Upper lobe of left lung (tissue), 4 donors: ENCODE data around the gene SLC38A3.

Experiments used
- EP300 ChIP-seq, 4 donors: sonication (generic); formaldehyde crosslinking; IDR thresholded peaks; one replicate each; pipeline ENCODE4 v1.5.1; 2017; ENCODE audit warnings: antibody characterized with exemption in 4 of 4, control low read depth in 2 of 4
- POLR2A ChIP-seq, 4 donors: fragments of 450-650 bp; IDR thresholded peaks; one replicate each; pipeline ENCODE4 v1.5.1; 2016 to 2017; ENCODE audit warnings: antibody characterized with exemption in 4 of 4, mild to moderate bottlenecking in 2 of 4
- POLR2AphosphoS5 ChIP-seq, 2 donors: sonication (generic); formaldehyde crosslinking; IDR thresholded peaks; one replicate each; pipeline ENCODE4 v1.5.1; 2017; ENCODE audit warnings: antibody characterized with exemption in 2 of 2
- TF ChIP-seq, protein P1 (sequence below), 6 experiments: fragments of 450-650 bp in 4 of 6; fragments of 200-600 bp in 2 of 6; sonication (generic) in 2 of 6; IDR thresholded peaks; one replicate each; pipeline ENCODE4 v1.5.1; 2016 to 2019; ENCODE audit warnings: antibody characterized with exemption in 6 of 6

DNA sequence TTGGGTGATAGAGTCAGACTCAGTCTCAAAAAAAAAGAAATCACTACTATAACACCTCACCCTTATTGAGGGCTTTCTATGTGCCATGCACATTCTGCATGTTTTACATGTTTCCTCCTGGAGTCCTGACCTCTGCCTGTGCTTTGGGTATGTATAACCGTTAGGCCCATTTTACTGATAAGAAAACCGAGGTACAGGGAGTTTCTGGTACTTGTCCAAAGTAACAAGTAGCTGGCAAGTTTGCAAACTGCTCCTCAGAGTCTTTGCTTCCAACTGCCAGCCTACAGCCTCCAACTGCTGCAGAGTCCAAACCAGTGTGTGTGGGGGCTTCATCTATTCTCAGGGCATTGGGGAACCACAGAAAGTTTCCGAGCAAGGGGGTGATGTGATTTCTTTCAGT lies 27.2 kb downstream of the SLC38A3 start:
- no peak for TF ChIP-seq POLR2AphosphoS5 (IDR thresholded peaks at IDR 0.05)
- no peak for TF ChIP-seq POLR2A (IDR thresholded peaks at IDR 0.05)
- TF ChIP-seq, protein P1, sequence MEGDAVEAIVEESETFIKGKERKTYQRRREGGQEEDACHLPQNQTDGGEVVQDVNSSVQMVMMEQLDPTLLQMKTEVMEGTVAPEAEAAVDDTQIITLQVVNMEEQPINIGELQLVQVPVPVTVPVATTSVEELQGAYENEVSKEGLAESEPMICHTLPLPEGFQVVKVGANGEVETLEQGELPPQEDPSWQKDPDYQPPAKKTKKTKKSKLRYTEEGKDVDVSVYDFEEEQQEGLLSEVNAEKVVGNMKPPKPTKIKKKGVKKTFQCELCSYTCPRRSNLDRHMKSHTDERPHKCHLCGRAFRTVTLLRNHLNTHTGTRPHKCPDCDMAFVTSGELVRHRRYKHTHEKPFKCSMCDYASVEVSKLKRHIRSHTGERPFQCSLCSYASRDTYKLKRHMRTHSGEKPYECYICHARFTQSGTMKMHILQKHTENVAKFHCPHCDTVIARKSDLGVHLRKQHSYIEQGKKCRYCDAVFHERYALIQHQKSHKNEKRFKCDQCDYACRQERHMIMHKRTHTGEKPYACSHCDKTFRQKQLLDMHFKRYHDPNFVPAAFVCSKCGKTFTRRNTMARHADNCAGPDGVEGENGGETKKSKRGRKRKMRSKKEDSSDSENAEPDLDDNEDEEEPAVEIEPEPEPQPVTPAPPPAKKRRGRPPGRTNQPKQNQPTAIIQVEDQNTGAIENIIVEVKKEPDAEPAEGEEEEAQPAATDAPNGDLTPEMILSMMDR (IDR thresholded peaks at IDR 0.05) = no peak
- TF ChIP-seq EP300 (IDR thresholded peaks at IDR 0.05) = no peak
